ENCODE measurements around the gene PDIA2. TPM values are rescaled to one million over a fixed set of nuclear protein-coding genes. Genes with fewer than 3 reads are reported as not detected.

PDIA2 gene
- total RNA-seq, 2 donors from 2014 or later = 2.1 TPM; not detected in 1

DNA sequence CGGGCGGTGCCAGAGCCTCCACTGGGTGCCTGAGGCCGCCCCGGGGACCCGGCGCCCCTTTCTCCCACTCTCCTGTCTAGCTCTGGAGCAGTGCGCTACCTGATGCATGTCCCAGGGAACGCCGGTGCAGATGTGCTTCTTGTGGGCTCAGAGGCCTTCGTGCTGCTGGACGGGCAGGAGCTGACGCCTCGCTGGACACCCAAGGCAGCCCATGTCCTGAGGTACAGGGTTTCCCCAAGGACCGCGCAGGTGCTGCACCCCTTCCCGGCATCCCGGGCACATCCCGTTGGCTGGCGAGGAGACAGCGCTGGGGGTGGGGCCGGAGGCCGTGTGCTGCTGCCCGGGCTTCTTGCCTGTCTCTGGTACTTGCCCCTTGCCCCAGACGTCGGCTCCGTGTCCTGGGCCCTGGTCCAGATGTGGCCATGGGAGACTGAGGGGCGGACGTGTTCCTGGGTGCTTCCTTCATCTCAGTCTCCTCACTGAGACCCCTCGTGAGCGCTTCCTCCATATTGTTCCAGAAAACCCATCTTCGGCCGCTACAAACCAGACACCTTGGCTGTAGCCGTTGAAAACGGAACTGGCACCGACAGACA, 19.7 kb upstream of the PDIA2 start:
- 93% methylated on average over 33 of the region's 35 CpGs for WGBS
- intact Hi-C loops (cut with DNase I) = no loop called here
- Histone ChIP-seq H3K27ac (no peak overlapping the region), H3K9me3 (no peaks in the 10 kb centered on the region), H3K4me1 (replicated peaks) (no peaks in the 10 kb centered on the region), H3K36me3 (peaks cover 10 to 17% of the 10 kb centered on the region in 2 donors), H3K4me3 (no peak overlapping the region), H3K27me3 (replicated peaks; ENCODE audit: insufficient read depth) (no peaks in the 10 kb centered on the region)
- TF ChIP-seq POLR2A (IDR thresholded peaks at IDR 0.05) = no peak
- TF ChIP-seq POLR2AphosphoS5 (IDR thresholded peaks at IDR 0.05) = no peak
- TF ChIP-seq, protein P1, sequence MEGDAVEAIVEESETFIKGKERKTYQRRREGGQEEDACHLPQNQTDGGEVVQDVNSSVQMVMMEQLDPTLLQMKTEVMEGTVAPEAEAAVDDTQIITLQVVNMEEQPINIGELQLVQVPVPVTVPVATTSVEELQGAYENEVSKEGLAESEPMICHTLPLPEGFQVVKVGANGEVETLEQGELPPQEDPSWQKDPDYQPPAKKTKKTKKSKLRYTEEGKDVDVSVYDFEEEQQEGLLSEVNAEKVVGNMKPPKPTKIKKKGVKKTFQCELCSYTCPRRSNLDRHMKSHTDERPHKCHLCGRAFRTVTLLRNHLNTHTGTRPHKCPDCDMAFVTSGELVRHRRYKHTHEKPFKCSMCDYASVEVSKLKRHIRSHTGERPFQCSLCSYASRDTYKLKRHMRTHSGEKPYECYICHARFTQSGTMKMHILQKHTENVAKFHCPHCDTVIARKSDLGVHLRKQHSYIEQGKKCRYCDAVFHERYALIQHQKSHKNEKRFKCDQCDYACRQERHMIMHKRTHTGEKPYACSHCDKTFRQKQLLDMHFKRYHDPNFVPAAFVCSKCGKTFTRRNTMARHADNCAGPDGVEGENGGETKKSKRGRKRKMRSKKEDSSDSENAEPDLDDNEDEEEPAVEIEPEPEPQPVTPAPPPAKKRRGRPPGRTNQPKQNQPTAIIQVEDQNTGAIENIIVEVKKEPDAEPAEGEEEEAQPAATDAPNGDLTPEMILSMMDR (IDR thresholded peaks at IDR 0.05) = no peak
- DNase-seq (ENCODE audit: low spot score) = no peak

DNA sequence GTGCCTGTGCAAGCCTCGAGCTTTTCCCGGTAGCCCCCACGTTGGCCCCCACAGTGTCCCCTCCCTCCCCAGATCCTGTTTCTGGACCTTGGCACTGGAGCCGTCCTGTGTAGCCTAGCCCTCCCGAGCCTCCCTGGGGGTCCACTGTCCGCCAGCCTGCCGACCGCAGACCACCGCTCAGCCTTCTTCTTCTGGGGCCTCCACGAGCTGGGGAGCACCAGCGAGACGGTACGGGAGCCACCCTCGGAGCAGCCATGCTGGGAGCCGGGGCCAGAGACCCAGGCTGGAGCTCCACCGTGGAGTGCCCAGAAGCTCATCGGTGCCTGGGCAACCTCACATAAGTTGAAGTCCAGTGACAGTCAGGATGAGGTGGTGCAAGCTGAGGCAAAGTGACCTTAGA, 19.0 kb upstream of the PDIA2 start:
- H3K4me3 ChIP-seq = no peak overlapping the region
- H3K9me3 ChIP-seq = no peaks in the 10 kb centered on the region
- 90% methylated on average over 15 of the region's 17 CpGs for WGBS
- H3K27me3 ChIP-seq (replicated peaks; ENCODE audit: insufficient read depth) = no peaks in the 10 kb centered on the region
- no peak for DNase-seq (ENCODE audit: low spot score)
- H3K36me3 ChIP-seq = peaks cover 10 to 17% of the 10 kb centered on the region in 2 donors
- no peaks in the 10 kb centered on the region for H3K4me1 ChIP-seq (replicated peaks)
- TF ChIP-seq, protein P1 (IDR thresholded peaks at IDR 0.05) = no peak
- TF ChIP-seq POLR2AphosphoS5 (IDR thresholded peaks at IDR 0.05) = no peak
- intact Hi-C loops (cut with DNase I) = no loop called here
- H3K27ac ChIP-seq = no peak overlapping the region

DNA sequence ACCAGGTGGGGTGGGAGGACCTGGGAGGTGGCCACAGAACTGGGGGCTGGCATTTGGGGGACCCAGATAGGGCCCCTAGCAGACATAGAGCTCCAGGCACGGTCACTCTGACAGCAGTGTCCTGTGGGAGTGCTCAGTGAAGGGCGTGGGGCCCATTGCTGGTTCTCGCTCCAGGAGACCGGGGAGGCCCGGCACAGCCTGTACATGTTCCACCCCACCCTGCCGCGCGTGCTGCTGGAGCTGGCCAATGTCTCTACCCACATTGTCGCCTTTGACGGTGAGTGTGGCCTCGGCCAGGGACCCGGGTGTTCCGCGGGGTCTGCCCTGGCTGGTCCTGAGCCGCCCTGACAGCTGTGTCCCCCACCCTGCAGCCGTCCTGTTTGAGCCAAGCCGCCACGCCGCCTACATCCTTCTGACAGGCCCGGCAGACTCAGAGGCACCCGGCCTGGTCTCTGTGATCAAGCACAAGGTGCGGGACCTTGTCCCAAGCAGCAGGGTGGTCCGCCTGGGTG, 18.5 kb upstream of the PDIA2 start:
- no peaks in the 10 kb centered on the region for H3K4me1 ChIP-seq (replicated peaks)
- WGBS = 92% methylated on average over 22 of the region's 23 CpGs
- TF ChIP-seq POLR2AphosphoS5 (IDR thresholded peaks at IDR 0.05) = no peak
- TF ChIP-seq, protein P1 (IDR thresholded peaks at IDR 0.05) = no peak
- no peak for TF ChIP-seq POLR2A (IDR thresholded peaks at IDR 0.05)
- no peaks in the 10 kb centered on the region for H3K9me3 ChIP-seq
- no peak for DNase-seq (ENCODE audit: low spot score)
- no peak overlapping the region for H3K27ac ChIP-seq
- intact Hi-C loops (cut with DNase I) = no loop called here
- peaks cover 10 to 17% of the 10 kb centered on the region in 2 donors for H3K36me3 ChIP-seq
- no peak overlapping the region for H3K4me3 ChIP-seq
- no peaks in the 10 kb centered on the region for H3K27me3 ChIP-seq (replicated peaks; ENCODE audit: insufficient read depth)

DNA sequence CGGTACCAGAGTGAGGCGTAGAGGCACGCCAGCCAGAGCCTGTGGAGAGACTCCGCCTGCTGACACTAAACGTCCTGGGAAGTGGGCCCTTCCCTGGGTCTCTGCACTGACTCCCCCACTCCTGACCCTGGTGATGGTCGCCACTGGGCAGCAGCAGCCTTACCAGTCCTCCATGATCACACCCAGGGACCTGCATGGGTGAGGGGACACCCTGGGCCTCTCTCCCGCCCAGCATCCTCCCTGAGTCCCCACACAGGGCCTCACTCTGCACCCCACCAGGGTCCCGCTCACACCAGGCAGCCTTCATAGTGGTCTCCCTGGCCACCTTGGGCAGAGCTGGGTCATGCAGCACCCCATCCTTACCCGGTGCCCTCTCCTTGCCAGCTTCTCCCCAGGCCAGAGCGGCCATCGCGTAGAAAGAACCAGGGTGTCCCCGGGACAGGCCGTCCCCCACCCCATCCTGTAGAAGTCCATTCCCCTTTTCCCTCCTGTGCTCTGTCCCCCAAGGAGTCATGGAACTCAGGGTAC, 17.9 kb upstream of the PDIA2 start:
- Histone ChIP-seq H3K27ac (no peak overlapping the region), H3K27me3 (replicated peaks; ENCODE audit: insufficient read depth) (no peaks in the 10 kb centered on the region), H3K9me3 (no peaks in the 10 kb centered on the region), H3K4me3 (no peak overlapping the region), H3K36me3 (peaks cover 5 to 17% of the 10 kb centered on the region in 2 donors), H3K4me1 (replicated peaks) (no peaks in the 10 kb centered on the region)
- no peak for DNase-seq (ENCODE audit: low spot score)
- WGBS = 86% methylated on average over 14 of the region's 14 CpGs
- intact Hi-C loops (cut with DNase I) = no loop called here
- TF ChIP-seq, protein P1 (IDR thresholded peaks at IDR 0.05) = no peak
- no peak for TF ChIP-seq POLR2AphosphoS5 (IDR thresholded peaks at IDR 0.05)

DNA sequence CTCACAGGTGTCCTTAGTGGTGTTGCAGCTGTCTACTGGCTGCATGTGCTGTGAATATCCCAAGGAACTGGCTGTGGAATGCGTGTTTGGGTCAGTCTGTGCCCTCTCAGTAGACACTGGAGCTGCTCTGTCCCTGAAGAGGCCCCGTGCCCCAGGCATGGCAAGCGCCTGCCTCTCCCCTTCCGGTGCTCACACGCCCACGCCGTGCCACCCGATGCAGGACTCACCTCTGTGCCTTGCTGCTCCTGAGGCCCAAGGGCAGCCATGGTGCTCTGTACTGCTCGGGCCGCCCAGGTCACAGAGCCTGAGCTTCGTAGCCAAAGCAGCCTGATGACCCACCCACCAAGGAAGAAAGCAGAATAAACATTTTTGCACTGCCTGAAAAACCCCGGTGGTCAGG, 17.3 kb upstream of the PDIA2 start:
- intact Hi-C loops (cut with DNase I) = no loop called here
- no peaks in the 10 kb centered on the region for H3K9me3 ChIP-seq
- no peak overlapping the region for H3K4me3 ChIP-seq
- TF ChIP-seq POLR2A (IDR thresholded peaks at IDR 0.05) (no peak), POLR2AphosphoS5 (IDR thresholded peaks at IDR 0.05) (no peak)
- TF ChIP-seq, protein P1 (IDR thresholded peaks at IDR 0.05) = no peak
- no peaks in the 10 kb centered on the region for H3K27me3 ChIP-seq (replicated peaks; ENCODE audit: insufficient read depth)
- H3K36me3 ChIP-seq = peaks cover 0 to 17% of the 10 kb centered on the region in 2 donors
- no peak overlapping the region for H3K27ac ChIP-seq
- WGBS = 66% methylated on average over 12 of the region's 12 CpGs
- DNase-seq (ENCODE audit: low spot score) = no peak
- no peaks in the 10 kb centered on the region for H3K4me1 ChIP-seq (replicated peaks)
